Aortic smooth muscle cell (primary cell): ENCODE measurements around the gene EREG. TPM values are rescaled to one million over a fixed set of nuclear protein-coding genes. Genes with fewer than 3 reads are reported as not detected.

ENCODE experiments used
- total RNA-seq: library from RNA; depleted of rRNA; stranded (reverse); fragments of >200 nt; gene quantifications from 2 replicates; pipeline ENCODE4 v1.2.3, GENCODE V29; 2014

Gene EREG, protein sequence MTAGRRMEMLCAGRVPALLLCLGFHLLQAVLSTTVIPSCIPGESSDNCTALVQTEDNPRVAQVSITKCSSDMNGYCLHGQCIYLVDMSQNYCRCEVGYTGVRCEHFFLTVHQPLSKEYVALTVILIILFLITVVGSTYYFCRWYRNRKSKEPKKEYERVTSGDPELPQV
- under 0.01 and 0.13 TPM in 2 replicates for total RNA-seq

GRCh38 chr4:74364652-74365491, at the start of gene EREG:
Gene EREG (plus strand): TSS chr4:74365145. CDS start chr4:74365309, 164 bp downstream.

Other genes with a start within 250 kb of the EREG start
- gene MTHFD2L, start 207.0 kb upstream of the EREG start, total RNA-seq, result 11.9 and 12.4 TPM in 2 replicates
- 5.0 and 7.7 TPM in 2 replicates for gene EPGN, start 56.7 kb upstream of the EREG start, total RNA-seq
- gene AREG, start 80.0 kb downstream of the EREG start, total RNA-seq, result not detected in 2 replicates